ENCODE data around the gene CNTNAP5. TPM values are rescaled to one million over a fixed set of nuclear protein-coding genes. Genes with fewer than 3 reads are reported as not detected.
A peak's percentile ranks its signal among the peaks of the same experiment; 100 is the strongest.

Gene CNTNAP5
- total and polyA plus RNA-seq, 2 of the 13 experiments (the other 11 are each of a cell fraction or from before 2014, with no cell fraction given): not detected

- no peak for TF ChIP-seq ZNF788 (CRISPR knock-in tag; IDR thresholded peaks at IDR 0.05; ENCODE audit: borderline replicate concordance)
- 0 out of 2 replicates have a peak, but pooled peaks have one; percentile 40 for TF ChIP-seq SOX13 (IDR thresholded peaks at IDR 0.05)
- peak in 1 of 2 experiments; percentile 91; a peak in 2 of 4 replicates for TF ChIP-seq SOX13 (CRISPR knock-in tag; conservative IDR thresholded peaks at IDR 0.05 in 1 of 2, IDR thresholded peaks at IDR 0.05 in 1 of 2)
- TF ChIP-seq MYC (CRISPR knock-in tag; IDR thresholded peaks at IDR 0.05; ENCODE audit: borderline replicate concordance): no peak
- TF ChIP-seq PAX8 (CRISPR knock-in tag; IDR thresholded peaks at IDR 0.05; ENCODE audit: borderline replicate concordance): no peak
- no peak for TF ChIP-seq HMGXB3 (CRISPR knock-in tag; IDR thresholded peaks at IDR 0.05; ENCODE audit: borderline replicate concordance)
- TF ChIP-seq DNMT3B (CRISPR knock-in tag; conservative IDR thresholded peaks at IDR 0.05): no peak
- peak; percentile 47; the same call in 1 of the 2 replicates for TF ChIP-seq SALL1 (CRISPR knock-in tag; IDR thresholded peaks at IDR 0.05)
- TF ChIP-seq BRCA1 (CRISPR knock-in tag; IDR thresholded peaks at IDR 0.05): peak; percentile 83; the same call in 1 of the 2 replicates
- TF ChIP-seq ZNF180 (CRISPR knock-in tag; IDR thresholded peaks at IDR 0.05; ENCODE audit: borderline replicate concordance, low read depth): no peak
- TF ChIP-seq ATRX (CRISPR knock-in tag; IDR thresholded peaks at IDR 0.05; ENCODE audit: borderline replicate concordance): no peak
- TF ChIP-seq ZFP91 (CRISPR knock-in tag; IDR thresholded peaks at IDR 0.05; ENCODE audit: borderline replicate concordance): no peak
- TF ChIP-seq PPARG (CRISPR knock-in tag; conservative IDR thresholded peaks at IDR 0.05): peak; percentile 64
- no peak for TF ChIP-seq ZC3H13 (CRISPR knock-in tag; IDR thresholded peaks at IDR 0.05)
- no peak for TF ChIP-seq EED (CRISPR knock-in tag; IDR thresholded peaks at IDR 0.05)
- no peak for TF ChIP-seq ZNF230 (CRISPR knock-in tag; IDR thresholded peaks at IDR 0.05)
- no peak for TF ChIP-seq GZF1 (CRISPR knock-in tag; IDR thresholded peaks at IDR 0.05)
- TF ChIP-seq GFI1 (CRISPR knock-in tag; IDR thresholded peaks at IDR 0.05; ENCODE audit: borderline replicate concordance): peak; percentile 82
- no peak for TF ChIP-seq ZNF674 (CRISPR knock-in tag; IDR thresholded peaks at IDR 0.05; ENCODE audit: low read depth)
- no peak for TF ChIP-seq ATAD3A (CRISPR knock-in tag; IDR thresholded peaks at IDR 0.05)
- no peak for TF ChIP-seq CHCHD3 (CRISPR knock-in tag; IDR thresholded peaks at IDR 0.05)
- no peak for TF ChIP-seq RORA (CRISPR knock-in tag; IDR thresholded peaks at IDR 0.05)
- TF ChIP-seq ZNF552 (CRISPR knock-in tag; IDR thresholded peaks at IDR 0.05; ENCODE audit: borderline replicate concordance): no peak
- peak; percentile 63; the same call in 1 of the 2 replicates for TF ChIP-seq DRAP1 (CRISPR knock-in tag; IDR thresholded peaks at IDR 0.05)
- TF ChIP-seq BHLHE40 (IDR thresholded peaks at IDR 0.05; ENCODE audit: low read length): no peak
- no peak for TF ChIP-seq ZSCAN22 (CRISPR knock-in tag; IDR thresholded peaks at IDR 0.05)
- TF ChIP-seq NKX3-1 (CRISPR knock-in tag; IDR thresholded peaks at IDR 0.05): peak; percentile 67; the same call in 1 of the 2 replicates
Observed at GRCh38 chr2:124570872-124571271, 545.8 kb downstream of the CNTNAP5 start (continued).
